NCI-H510A treated with DMSO at 0.1 percent for 48 hours (cell line): ENCODE data around the gene NMD3.
"Not testable (repeated sequence)": the region's sequence is repeated elsewhere in the genome, so short reads cannot be mapped to it uniquely, and the experiment has no call there.

Experiments used
- DNase-seq: peaks from one replicate; lab custom pipeline; 2025; lab: John Stamatoyannopoulos, UW

Gene NMD3

GRCh38 chr3:161231861-161232260 is 10.8 kb downstream of the NMD3 start:
- no peak for DNase-seq

DNA sequence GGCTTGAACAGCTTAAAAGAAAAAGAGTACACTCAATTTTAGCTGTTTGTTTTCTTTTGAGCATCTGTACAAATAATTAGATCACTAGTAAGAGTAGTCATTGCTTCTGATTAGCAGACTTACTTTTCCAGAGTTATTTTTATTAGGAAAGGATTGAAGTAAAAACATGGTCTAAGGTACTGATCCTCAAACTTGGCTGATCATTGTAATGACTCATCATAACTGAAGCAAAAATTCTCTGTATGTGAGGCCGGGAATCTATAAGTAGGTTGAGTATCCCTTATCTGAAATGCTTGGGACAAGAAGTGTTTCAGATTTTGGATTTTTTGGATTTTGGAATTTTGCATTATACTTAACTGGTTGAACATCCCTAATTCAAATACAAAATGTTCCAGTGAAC is 12.4 kb downstream of the NMD3 start:
- no peak for DNase-seq

DNA sequence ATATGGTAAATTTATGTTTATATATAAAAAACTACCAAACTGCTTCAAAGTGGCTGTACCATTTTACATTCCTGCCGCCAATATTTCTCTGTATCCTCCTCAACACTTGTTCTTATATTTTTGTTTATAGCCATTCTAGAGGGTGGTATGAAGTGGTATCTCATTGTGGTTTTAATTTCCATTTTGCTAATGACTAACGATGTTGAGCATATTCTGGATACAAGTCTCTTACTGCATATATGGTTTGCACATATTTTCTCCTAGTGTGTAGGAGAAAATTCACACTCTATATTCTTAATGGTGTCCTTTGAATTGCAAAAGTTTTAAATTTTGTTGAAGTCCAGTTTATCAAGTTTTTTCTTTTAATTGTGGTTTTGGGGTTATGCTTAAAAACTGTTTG is 15.1 kb downstream of the NMD3 start:
- no peak for DNase-seq

- no peak for DNase-seq
Measured at GRCh38 chr3:161239700-161240099, 18.6 kb downstream of the NMD3 start.

GRCh38 chr3:161244538-161244937 is 23.4 kb downstream of the NMD3 start:
- DNase-seq: no peak

DNA sequence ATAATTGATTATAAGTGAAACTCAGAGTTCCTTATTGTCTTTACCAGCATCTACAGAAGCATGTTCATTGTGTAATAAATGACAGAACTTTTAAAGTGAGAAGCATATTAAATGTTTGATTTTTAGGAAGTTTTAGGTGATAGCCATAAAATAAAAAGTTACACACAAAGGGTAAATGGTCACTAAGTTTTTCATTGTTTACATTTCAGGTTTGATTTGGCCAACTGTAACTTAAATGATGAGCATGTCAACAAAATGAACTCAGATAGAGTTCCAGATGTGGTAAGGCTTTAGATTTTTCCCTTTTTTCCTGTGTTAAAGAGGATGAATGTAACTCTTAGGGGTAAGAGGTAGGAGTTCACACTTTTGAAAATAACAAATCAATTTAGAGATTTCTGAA is 25.9 kb downstream of the NMD3 start:
- DNase-seq: no peak

- DNase-seq: no peak
Measured at GRCh38 chr3:161250116-161250515, 29.0 kb downstream of the NMD3 start.

GRCh38 chr3:161251716-161252115 is 30.6 kb downstream of the NMD3 start:
- DNase-seq: no peak

- DNase-seq: no peak
Measured at GRCh38 chr3:161252143-161252542, 31.0 kb downstream of the NMD3 start.

GRCh38 chr3:161253711-161254110 is 32.6 kb downstream of the NMD3 start:
- DNase-seq: no peak

GRCh38 chr3:161254861-161255260 is 33.8 kb downstream of the NMD3 start:
- DNase-seq: no peak

- no peak for DNase-seq
Measured at GRCh38 chr3:161263057-161263456, 41.9 kb downstream of the NMD3 start.

- no peak for DNase-seq
Measured at GRCh38 chr3:161264852-161265251, 43.7 kb downstream of the NMD3 start.

DNA sequence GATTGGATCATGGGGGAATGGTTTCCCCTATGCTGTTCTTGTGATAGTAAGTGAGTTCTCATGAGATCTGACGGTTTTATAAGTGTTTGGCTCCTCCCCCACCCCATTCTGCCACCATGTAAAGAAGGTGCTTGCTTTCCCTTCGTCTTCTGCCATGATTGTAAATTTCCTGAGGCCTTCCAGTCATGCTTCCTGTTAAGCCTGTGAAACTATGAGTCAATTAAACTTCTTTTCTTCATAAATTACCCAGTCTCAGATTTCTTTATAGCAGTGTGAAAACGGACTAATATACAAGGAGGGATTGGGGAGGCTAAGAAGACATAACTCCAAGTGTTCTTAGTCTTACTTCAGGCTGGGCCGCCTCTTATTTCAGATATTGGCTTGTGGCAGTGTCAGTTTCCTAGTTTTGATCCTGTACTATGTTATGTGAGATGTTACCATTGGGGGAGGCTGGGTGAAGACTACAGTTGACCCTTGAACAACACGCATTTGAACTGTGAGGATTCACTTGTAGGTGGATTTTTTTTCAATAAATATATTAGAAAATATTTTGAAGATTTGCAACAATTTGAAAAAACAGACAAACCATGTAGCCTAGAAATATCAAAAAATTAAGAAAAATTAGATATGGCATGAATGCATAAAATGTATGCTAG is 44.9 kb downstream of the NMD3 start:
- no peak for DNase-seq

DNA sequence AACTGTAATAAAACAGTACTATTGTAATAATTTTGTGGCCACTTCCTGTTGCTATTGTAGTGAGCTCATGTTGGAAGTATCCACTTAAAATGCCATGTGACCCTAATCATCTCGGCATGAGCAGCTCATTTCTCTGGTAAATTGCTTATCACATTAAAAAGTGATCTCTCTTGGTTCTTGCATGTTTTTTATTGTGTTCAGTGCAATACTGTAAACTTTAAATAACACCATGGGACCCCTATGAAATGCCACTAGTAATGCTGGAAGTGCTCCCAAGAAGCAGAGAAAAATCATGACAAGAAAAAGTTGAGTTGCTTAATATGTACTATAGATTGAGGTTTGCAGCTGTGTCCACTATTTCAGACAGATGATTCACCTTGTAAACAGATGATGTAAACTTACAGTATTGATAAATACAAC is 45.6 kb downstream of the NMD3 start:
- peak; percentile 74 for DNase-seq

GRCh38 chr3:161267646-161268045 is 46.5 kb downstream of the NMD3 start:
- no peak for DNase-seq

- DNase-seq: peak; percentile 25
Measured at GRCh38 chr3:161268601-161269000, 47.5 kb downstream of the NMD3 start.

- no peak for DNase-seq
Measured at GRCh38 chr3:161270991-161271390, 49.9 kb downstream of the NMD3 start.

- DNase-seq: no peak
Measured at GRCh38 chr3:161271646-161272045, 50.5 kb downstream of the NMD3 start.

- no peak for DNase-seq
Measured at GRCh38 chr3:161272524-161272923, 51.4 kb downstream of the NMD3 start.

DNA sequence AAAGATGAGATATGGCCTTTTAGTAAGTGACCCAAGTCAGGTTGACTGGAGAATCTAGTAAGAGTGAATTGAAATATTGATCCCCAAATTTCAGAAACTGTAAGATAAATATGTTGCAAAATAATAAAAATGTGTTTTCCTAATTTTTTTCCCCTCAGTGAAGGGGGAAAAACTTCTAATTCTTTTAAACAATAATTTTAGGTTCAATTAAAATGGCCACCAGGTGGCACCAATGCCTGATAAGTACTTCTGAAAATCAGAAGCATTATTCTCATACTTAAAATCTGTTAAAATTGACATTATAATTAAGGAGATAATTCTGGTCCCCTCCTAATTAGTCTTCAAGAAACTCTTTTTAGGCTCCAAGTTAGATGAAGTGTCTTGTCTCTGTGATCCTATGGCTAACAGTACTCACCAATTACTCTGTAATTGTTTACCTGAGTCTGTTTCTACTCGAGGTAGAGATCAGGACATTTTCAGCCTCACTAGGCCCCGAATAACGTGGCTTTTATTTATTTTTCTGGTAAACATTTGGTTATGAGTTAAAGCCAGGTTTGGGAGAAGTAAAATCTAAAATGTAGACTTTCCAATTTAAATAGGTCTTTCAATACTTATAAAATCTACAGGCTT is 52.6 kb downstream of the NMD3 start:
- peak; percentile 48 for DNase-seq

DNA sequence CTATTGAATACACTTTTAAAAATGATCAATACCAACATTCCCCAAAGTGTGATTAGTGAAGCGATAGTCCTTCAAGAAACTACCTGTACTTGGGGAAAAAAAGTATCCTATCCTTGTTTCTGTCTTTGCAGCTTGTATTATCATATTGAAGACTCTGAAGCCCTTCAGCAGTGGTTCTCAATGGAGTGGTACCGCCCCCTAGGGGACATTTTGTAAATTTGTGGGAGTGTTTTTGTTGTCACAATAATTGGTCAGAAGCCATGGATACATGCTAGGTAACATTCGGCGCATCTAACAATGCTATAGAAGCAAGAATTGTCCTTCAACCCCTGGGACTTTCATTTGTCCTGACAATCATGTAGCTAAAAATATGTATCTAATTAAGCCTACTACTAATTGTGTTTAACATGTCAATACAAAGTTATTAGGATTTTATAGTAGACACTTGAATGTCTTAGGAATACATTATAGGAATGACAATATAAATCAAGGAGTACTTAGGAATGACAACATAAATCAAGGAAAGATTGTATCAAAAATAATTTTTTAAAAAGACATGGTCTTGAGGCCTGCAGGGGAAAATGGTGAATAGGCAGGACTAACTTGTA is 53.7 kb downstream of the NMD3 start:
- DNase-seq: peak; percentile 33

DNA sequence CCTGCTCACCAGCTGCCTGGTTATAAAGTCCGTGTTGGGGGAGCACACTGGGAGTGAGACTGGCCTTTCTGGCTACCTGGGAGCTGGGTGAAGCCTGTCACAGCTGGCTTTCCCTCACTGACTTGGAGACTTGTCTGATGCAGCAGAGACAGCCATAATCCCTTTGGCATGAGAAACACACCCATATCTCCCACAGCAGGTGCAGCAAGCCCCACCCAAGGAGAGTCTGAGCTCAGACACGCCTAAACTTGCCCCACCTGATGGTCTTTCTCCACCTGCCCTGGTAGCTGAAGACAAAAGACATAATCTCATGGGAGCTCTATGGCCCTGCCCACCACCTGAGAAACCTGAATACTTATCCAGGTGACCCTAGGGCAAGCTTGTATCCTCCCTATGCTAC is 54.8 kb downstream of the NMD3 start:
- peak; percentile 56 for DNase-seq

DNA sequence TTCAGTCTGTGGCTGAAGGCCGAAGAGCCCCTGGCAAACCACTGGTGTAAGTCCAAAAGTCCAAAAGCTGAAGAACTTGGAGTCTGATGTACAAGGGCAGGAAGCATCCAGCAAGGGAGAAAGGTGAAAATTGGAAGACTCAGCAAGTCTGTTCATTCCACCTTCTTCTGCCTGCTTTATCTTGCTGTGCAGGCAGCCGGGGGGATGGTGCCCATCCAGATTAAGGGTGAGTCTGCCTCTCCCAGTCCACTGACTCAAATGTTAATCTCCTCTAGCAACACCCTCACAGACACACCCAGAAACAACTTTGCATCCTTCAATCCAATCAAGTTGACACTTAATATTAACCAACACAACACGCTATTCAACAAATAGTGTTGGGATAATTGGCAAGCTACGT is 61.3 kb downstream of the NMD3 start:
- not testable (repeated sequence) for DNase-seq
